ES-I3 (cell line): Measurements from ENCODE around the gene MYH1.

Experiments
- H3K36me3 ChIP-seq: 2 replicates; pipeline ENCODE4 v1.6.1; 2013; ENCODE audit warnings: mild to moderate bottlenecking, low read length, control low read depth, moderate library complexity; ENCODE audit not compliant: insufficient read depth
- H3K4me1 ChIP-seq: 2 replicates; pipeline ENCODE4 v1.6.1; 2013; ENCODE audit warnings: mild to moderate bottlenecking, control low read depth, low read length; ENCODE audit not compliant: insufficient read depth
- H3K9ac ChIP-seq: 2 replicates; pipeline ENCODE4 v1.6.1; 2013; ENCODE audit warnings: low read depth, mild to moderate bottlenecking, low read length, moderate library complexity
- H3K9me3 ChIP-seq: 2 replicates; pipeline ENCODE4 v1.6.1; 2013; ENCODE audit warnings: mild to moderate bottlenecking, low read length, moderate library complexity; ENCODE audit not compliant: control insufficient read depth, insufficient read depth

MYH1 gene

DNA sequence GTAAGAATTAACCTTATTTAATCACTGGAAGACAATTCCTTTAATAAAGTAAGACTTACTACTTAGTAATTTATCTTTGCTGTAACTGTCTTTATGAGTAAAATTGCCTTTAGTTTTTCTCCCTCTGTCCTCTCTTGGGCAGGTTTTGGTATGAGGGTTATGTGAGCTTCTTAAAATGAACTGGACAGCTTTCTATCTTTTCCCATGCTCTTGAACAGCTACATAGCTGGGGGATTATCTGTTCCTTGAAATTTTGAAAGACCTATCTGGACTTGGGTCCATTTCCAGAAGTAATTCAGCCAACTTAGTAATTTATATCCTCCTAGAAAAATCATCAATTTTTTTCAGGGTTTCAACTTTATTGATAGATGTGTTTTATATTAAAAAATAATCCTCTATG lies 3.6 kb upstream of the MYH1 start:
- no peaks in the 10 kb centered on the region for H3K4me1 ChIP-seq

DNA sequence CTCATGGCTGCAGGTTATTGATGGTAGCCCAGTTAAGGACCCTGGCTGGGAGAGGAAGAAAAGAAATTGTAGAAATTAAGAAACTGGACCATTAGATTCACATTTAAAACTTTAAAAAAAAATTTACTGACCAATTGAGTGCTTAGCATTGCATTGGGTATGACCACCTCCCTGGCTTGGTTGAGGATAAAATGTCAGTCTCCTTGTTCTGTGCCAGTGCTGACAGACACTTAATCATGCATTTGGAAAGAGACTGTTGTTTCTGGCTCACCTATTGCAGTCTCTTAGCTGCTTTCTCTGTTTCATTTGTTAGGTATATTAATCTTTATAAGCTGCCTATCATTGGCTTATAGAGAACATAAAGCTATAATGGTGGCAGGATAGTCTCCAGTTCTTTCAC lies 1.7 kb downstream of the MYH1 start:
- Histone ChIP-seq H3K36me3 (no peaks in the 10 kb centered on the region), H3K4me1 (no peaks in the 10 kb centered on the region), H3K9ac (no peak overlapping the region), H3K9me3 (no peaks in the 10 kb centered on the region)

More for the DNA sequence above, 3.6 kb upstream of the MYH1 start:
- Histone ChIP-seq H3K36me3 (no peaks in the 10 kb centered on the region), H3K9me3 (no peaks in the 10 kb centered on the region), H3K9ac (no peak overlapping the region)

DNA sequence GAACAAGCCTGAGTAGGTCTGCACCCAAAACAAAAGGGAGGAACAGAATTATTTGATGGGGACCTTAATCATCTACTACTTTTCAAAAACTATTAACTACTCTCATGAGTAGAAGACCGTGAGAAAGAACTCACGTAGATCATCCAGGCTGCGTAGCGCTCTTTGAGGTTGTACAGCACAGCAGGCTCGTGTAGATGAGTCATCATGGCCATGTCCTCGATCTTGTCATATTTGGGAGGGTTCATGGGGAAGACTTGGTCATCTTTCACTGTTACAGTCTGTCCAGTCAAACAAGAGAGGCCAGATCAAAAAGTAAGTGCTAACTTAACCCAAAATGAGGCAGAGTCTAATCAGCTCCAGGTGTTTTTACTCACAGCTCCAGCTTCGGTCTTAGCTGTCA lies 2.3 kb downstream of the MYH1 start:
- Histone ChIP-seq H3K4me1 (no peaks in the 10 kb centered on the region), H3K36me3 (no peaks in the 10 kb centered on the region), H3K9ac (no peak overlapping the region), H3K9me3 (no peaks in the 10 kb centered on the region)

DNA sequence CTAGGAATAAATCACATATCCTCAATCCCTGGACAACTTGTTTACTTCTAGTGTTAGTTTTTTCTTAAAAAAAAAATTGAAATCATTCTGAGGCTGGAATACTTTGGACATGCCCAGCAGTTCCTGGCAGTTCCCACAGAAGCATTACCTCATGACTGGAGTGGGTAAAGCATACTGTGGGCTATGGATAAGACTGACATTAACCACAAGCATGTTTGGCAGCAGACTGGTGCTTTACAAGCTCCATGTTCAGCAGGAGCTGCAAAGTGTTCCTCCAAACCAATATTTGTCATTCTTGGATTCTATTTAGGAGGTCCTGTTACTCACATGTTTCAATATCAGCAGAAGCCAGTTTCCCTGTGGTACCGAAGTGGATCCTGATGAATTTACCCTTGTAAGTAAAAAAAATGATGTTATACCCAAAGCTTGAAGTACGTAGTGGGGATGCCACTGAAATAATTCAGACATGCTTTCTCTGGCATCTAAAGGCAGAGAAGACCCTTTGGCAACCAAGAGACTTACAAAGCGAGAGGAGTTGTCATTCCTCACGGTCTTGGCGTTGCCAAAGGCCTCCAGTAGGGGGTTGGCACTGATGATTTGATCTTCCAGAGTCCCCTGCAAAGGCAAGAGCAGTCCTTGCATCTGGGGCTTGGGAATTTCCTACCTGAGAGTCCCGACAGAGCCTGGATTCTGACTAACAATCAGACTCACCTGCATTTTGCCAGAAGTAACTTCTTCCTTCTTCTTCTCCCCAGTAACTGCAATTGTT lies 4.9 kb downstream of the MYH1 start:
- Histone ChIP-seq H3K36me3 (no peaks in the 10 kb centered on the region), H3K9ac (no peak overlapping the region), H3K9me3 (no peaks in the 10 kb centered on the region), H3K4me1 (no peaks in the 10 kb centered on the region)

DNA sequence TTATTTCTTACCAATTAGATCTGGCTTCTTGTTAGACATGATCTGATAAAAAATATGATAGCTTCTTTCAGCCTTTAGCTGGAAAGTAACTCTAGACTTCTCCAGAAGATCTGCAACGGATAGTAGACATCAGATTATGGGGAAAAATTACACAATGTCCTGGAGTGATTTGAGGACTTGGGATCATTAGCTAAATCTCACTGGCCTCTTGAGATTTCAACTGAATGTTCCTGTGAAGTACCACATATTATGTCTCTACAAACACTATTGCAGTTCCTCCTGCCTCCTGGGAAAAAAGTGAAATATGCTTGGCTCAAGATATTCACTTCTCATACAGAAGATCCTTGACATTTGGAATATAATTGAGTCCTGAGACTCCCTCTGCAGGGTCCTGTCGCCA lies 5.5 kb downstream of the MYH1 start:
- no peaks in the 10 kb centered on the region for H3K9me3 ChIP-seq
- no peaks in the 10 kb centered on the region for H3K4me1 ChIP-seq
- H3K36me3 ChIP-seq, result no peaks in the 10 kb centered on the region
- H3K9ac ChIP-seq, result no peak overlapping the region

DNA sequence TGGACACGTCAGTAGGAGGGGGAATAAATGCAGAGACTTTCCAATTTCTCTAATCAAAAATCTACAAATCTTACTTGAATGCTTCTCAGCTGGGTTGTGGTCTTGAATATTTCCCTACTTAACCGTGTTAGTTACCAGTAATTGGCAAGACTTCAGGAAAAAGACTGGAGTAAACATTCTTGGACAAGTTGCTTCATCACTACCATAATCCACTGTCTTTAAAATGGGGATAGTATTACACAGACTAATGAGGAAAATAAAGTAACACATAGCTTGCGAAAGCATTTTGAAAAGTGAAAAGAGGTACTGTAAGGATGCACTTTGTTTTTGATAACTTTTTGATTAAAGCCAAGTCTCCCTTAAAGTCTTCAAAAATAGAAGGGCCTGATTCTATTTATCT lies 18.4 kb downstream of the MYH1 start:
- Histone ChIP-seq H3K9ac (no peak overlapping the region), H3K36me3 (no peaks in the 10 kb centered on the region), H3K9me3 (no peaks in the 10 kb centered on the region), H3K4me1 (no peaks in the 10 kb centered on the region)

DNA sequence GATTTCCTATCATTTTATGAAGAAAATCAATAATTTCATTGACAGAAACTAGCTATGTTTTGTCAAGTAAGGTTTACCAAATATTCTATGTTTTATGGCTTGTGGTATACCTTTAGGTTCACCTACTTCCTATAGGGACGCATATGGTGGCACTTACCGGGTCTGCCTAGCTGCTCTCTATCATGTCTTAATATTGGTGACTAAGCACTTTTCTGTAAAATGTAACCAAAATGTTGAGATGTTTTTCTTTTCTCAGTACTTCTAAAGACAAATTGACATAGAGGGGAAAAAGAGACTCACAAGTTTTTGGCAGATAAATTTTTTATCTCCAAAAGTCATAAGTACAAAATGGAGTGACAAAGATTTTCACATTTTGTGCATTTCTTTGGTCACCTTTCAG lies 26.3 kb downstream of the MYH1 start:
- Histone ChIP-seq H3K9me3 (no peaks in the 10 kb centered on the region), H3K36me3 (no peaks in the 10 kb centered on the region), H3K9ac (no peak overlapping the region), H3K4me1 (no peaks in the 10 kb centered on the region)

DNA sequence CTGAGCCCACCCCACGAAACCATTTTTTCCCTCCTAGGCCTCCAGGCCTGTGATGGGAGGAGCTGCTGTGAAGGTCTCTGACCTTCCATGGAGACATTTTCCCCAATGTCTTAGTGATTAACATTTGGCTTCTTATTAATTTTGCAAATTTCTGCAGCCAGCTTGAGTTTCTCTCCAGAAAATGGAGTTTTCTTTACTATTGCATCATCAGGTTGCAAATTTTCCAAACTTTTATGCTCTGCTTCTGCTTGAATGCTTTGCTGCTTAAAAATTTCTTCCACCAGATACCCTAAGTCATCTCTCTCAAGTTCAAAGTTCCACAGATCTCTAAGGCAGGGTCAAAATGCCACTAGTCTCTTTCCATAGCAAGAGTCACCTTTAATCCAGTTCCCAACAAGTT lies 36.1 kb downstream of the MYH1 start:
- Histone ChIP-seq H3K9ac (no peak overlapping the region), H3K4me1 (no peaks in the 10 kb centered on the region), H3K9me3 (no peaks in the 10 kb centered on the region), H3K36me3 (no peaks in the 10 kb centered on the region)

DNA sequence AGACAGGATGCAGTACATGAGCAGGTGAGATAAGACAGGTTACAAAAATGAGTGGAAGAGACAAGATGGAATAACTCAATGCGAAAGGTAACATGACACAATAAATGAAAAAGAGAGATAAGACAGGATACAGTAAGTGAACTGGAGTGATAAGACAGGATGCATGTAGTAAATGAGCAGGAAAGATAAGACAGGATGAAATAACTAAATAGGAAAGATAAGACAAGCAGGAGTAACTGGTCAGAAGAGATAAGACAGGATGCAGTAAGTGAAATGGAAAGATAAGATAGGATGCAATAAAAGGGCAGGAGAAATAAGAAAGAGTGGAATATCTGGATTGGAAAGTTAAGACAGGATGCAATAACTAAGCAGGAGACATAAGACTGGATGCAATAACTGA lies 40.6 kb downstream of the MYH1 start:
- no peaks in the 10 kb centered on the region for H3K9me3 ChIP-seq
- H3K9ac ChIP-seq, result no peak overlapping the region
- no peaks in the 10 kb centered on the region for H3K4me1 ChIP-seq
- H3K36me3 ChIP-seq, result no peaks in the 10 kb centered on the region

DNA sequence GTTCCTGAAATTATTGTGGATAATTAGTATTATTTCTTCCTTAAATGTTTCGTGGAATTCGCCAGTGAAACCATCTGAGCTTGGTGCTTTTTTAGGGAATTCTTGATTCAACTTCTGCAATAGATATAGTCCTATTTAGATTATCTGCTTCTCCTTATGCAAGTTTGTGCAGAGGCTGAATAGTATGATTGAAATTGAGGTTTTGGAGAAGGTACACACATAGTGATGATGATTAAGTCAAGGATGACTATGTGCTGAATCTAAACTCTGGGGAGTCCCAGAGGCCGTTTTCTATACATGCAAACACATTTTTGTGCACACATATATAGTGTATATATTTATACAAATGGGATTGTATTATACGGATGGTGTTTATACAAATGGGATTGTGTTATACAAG lies 43.8 kb downstream of the MYH1 start:
- H3K9ac ChIP-seq, result no peak overlapping the region
- no peaks in the 10 kb centered on the region for H3K9me3 ChIP-seq
- H3K36me3 ChIP-seq, result no peaks in the 10 kb centered on the region

DNA sequence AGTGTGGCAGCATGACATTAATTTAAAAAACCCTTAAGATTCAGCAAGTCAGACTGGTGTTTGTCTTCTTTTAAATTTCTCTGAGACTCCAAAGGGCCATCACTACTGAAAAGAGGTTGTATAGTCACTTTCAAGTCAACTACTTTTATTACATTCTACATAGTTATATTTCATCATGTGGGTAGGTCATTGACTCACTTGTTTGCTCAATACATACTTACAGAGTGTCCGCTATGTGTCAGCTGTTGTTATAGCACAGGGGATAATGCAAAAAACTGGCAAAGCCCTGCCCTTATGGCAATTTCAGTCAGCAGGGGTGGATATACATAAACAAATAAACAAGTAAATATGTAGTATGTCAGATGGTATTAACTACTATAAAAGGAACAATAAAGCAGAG lies 46.5 kb downstream of the MYH1 start:
- Histone ChIP-seq H3K9ac (no peak overlapping the region), H3K4me1 (no peaks in the 10 kb centered on the region), H3K36me3 (no peaks in the 10 kb centered on the region), H3K9me3 (no peaks in the 10 kb centered on the region)

More for the DNA sequence above, 43.8 kb downstream of the MYH1 start:
- no peaks in the 10 kb centered on the region for H3K4me1 ChIP-seq

DNA sequence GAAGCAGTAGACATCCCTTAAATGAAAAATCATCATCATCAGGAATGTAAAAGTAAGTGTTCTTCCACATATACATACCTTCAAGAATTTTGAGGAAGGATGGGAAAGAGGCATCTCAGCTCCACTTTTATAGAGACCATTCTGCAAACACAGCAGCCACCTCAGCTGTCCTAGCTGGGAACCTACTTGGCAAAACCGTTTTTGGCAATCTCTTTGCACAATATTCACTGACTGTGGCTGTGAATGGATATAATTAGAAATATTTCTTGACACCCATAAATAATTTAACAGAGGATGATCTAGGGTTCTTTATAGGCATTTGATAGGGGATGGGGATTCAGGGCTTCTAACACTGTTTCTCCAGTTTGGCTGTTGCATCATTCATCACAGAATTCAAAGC lies 48.9 kb downstream of the MYH1 start, which contains the start of gene MYH4:
Gene MYH4, minus strand, starts transcription at position 101 of the 400 bp plus-strand sequence. CDS start 2,814 bp downstream, outside the sequence.
- Histone ChIP-seq H3K9me3 (no peaks in the 10 kb centered on the region), H3K36me3 (no peaks in the 10 kb centered on the region), H3K4me1 (no peaks in the 10 kb centered on the region), H3K9ac (no peak within 1 kb of the TSS)

DNA sequence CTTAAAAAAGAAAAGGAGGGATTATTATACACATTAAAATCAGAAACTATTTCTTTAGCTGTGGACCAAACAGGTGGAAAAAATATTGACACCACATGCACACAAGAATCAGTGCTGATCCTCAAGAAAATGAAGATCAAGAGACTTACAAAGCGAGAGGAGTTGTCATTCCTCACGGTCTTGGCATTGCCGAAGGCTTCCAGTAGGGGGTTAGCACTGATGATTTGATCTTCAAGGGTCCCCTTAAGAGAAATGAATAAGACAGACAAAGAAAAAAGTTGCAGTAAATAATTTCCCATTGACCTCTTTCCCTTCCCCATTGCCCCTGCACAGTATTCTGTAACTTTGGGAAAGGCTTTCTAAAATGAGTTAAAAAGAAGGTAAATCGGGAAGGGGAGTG lies 54.9 kb downstream of the MYH1 start:
- Histone ChIP-seq H3K36me3 (no peaks in the 10 kb centered on the region), H3K9me3 (no peaks in the 10 kb centered on the region), H3K9ac (no peak overlapping the region), H3K4me1 (no peaks in the 10 kb centered on the region)

DNA sequence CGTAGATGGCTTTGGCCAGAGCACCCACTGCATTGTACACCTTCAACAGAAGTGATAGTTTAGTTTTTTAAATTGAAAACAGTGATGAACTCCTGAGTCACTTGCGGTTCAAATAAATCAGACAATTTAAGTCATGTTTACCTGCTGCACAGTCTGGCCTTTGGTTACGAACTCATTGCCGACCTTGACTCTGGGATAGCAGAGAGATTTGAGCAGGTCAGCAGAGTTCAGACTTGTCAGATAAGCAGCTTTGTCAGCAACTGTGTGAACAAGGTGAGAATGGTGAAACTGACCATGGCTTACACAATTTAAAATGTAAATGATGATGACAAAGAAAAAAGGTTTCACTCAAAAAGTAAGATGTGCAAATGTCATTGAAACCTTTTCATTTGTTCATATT lies 58.3 kb downstream of the MYH1 start:
- Histone ChIP-seq H3K9ac (no peak overlapping the region), H3K36me3 (no peaks in the 10 kb centered on the region), H3K9me3 (no peaks in the 10 kb centered on the region), H3K4me1 (no peaks in the 10 kb centered on the region)

DNA sequence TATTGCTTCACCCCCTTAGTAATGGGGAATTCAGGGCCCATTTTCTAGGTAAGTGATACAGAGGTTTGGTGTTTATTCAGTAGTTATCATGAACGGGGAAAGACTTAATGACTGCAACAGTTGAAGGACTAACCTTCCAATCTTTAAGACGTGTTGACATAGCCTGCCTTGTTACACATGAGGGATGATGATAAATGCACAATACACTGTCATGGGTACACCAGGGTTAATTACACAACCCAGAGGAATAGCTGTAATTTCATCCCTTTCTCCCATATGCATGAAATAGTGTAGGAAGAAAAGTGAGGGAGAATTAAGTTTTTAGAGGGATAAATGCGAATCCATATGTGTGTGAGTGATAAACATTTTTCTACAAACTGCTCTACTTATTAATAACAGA lies 59.6 kb downstream of the MYH1 start:
- Histone ChIP-seq H3K36me3 (no peaks in the 10 kb centered on the region), H3K9me3 (no peaks in the 10 kb centered on the region), H3K4me1 (no peaks in the 10 kb centered on the region), H3K9ac (no peak overlapping the region)
